IMR-90 (cell line): ENCODE data around the gene ADAMTS12. TPM values are rescaled to one million over a fixed set of nuclear protein-coding genes. Genes with fewer than 3 reads are reported as not detected.

Source experiments
- ATAC-seq: fragments of 200-7000 bp; cut with Tn5 transposase; 2 replicates; pipeline ENCODE4 v1.9.1; 2020; ENCODE audit warnings: low read depth, mild to moderate bottlenecking, moderate library complexity
- BruUV-seq: library from RNA; stranded (reverse); fragments of 400-500 nt; replicated peaks from 2 replicates; lab custom pipeline; 2021; lab: Mats Ljungman, UMichigan
- CTCF ChIA-PET: fragments of 300-600 bp; formaldehyde crosslinking; extraction: SDS; loops from one replicate; lab custom pipeline; 2021; ENCODE audit warnings: antibody characterized with exemption; lab: Yijun Ruan, JAX
- POLR2A ChIA-PET: fragments of 300-600 bp; sonication (Branson Sonifier 250); formaldehyde crosslinking; loops from one replicate; lab custom pipeline; 2022; ENCODE audit warnings: antibody characterized with exemption; ENCODE audit not compliant: unreplicated experiment; lab: Charles Lee
- DNase-seq: peaks from one replicate; pipeline ENCODE4 v3.0.0; 2013
- H2AFZ ChIP-seq: replicated peaks from 2 replicates; pipeline ENCODE3; 2013; ENCODE audit warnings: low read length, mild to moderate bottlenecking; ENCODE audit not compliant: poor library complexity
- H2AK5ac ChIP-seq: 2 replicates; pipeline ENCODE4 v1.6.1; 2013; ENCODE audit warnings: low read depth, low read length, inconsistent platforms
- H2AK9ac ChIP-seq: replicated peaks from 2 replicates; pipeline ENCODE3; 2013; ENCODE audit warnings: mild to moderate bottlenecking, low read depth, low read length, moderate library complexity; ENCODE audit not compliant: poor library complexity
- H2BK120ac ChIP-seq: 2 replicates; pipeline ENCODE4 v1.6.1; 2013; ENCODE audit warnings: low read depth, low read length, inconsistent platforms
- H2BK15ac ChIP-seq: 3 replicates; pipeline ENCODE4 v1.6.1; 2013; ENCODE audit warnings: low read depth, low read length, inconsistent platforms
- H2BK20ac ChIP-seq: 2 replicates; pipeline ENCODE4 v1.6.1; 2013; ENCODE audit warnings: low read depth, mild to moderate bottlenecking, inconsistent platforms, low read length, moderate library complexity
- H2BK5ac ChIP-seq: 2 replicates; pipeline ENCODE4 v1.6.1; 2013; ENCODE audit warnings: mild to moderate bottlenecking, low read depth, low read length, inconsistent platforms; ENCODE audit not compliant: poor library complexity, severe bottlenecking
- H3K14ac ChIP-seq: replicated peaks from 2 replicates; pipeline ENCODE4 v1.6.1; 2013; ENCODE audit warnings: low read depth, low read length, inconsistent platforms
- H3K18ac ChIP-seq: 2 replicates; pipeline ENCODE4 v1.6.1; 2013; ENCODE audit warnings: low read depth, low read length, control low read depth
- H3K23ac ChIP-seq: 2 replicates; pipeline ENCODE4 v1.6.1; 2013; ENCODE audit warnings: low read depth, low read length, inconsistent platforms
- H3K27ac ChIP-seq: 2 replicates; pipeline ENCODE4 v1.5.1; 2013; ENCODE audit warnings: mild to moderate bottlenecking, control low read depth, low read length; ENCODE audit not compliant: insufficient read depth
- H3K27me3 ChIP-seq: 2 replicates; pipeline ENCODE4 v1.6.1; 2013; ENCODE audit warnings: low read length; ENCODE audit not compliant: control insufficient read depth, insufficient read depth
- H3K36me3 ChIP-seq: 2 replicates; pipeline ENCODE4 v1.6.1; 2013; ENCODE audit warnings: low read length, mixed read lengths; ENCODE audit not compliant: control insufficient read depth, insufficient read depth
- H3K4ac ChIP-seq: 2 replicates; pipeline ENCODE4 v1.6.1; 2013; ENCODE audit warnings: low read depth, low read length, inconsistent platforms
- H3K4me1 ChIP-seq: 2 replicates; pipeline ENCODE4 v1.6.1; 2013; ENCODE audit warnings: low read length, mixed read lengths; ENCODE audit not compliant: control insufficient read depth, insufficient read depth
- H3K4me2 ChIP-seq: 2 replicates; pipeline ENCODE4 v1.6.1; 2013; ENCODE audit warnings: low read depth, mild to moderate bottlenecking, control low read depth, low read length, moderate library complexity
- H3K4me3 ChIP-seq: 2 replicates; pipeline ENCODE4 v1.5.1; 2013; ENCODE audit warnings: low read depth, mild to moderate bottlenecking, control low read depth, low read length, moderate library complexity; ENCODE audit not compliant: insufficient read depth
- H3K56ac ChIP-seq: 2 replicates; pipeline ENCODE4 v1.6.1; 2013; ENCODE audit warnings: low read length, inconsistent platforms; ENCODE audit not compliant: insufficient read depth; ENCODE audit errors: extremely low read depth
- H3K79me1 ChIP-seq, 2 experiments: 2 replicates each; pipeline ENCODE4 v1.6.1; 2013; ENCODE audit warnings: low read length in 2 of 2, inconsistent platforms in 1 of 2, low read depth in 1 of 2
- H3K9ac ChIP-seq: 2 replicates; pipeline ENCODE4 v1.6.1; 2013; ENCODE audit warnings: low read depth, low read length, control low read depth
- H3K9me1 ChIP-seq: 2 replicates; pipeline ENCODE4 v1.6.1; 2013; ENCODE audit warnings: low read length, inconsistent platforms; ENCODE audit not compliant: insufficient read depth
- H3K9me3 ChIP-seq: 2 replicates; pipeline ENCODE4 v1.6.1; 2013; ENCODE audit warnings: low read length; ENCODE audit not compliant: control insufficient read depth, insufficient read depth
- H4K20me1 ChIP-seq: 2 replicates; pipeline ENCODE4 v1.6.1; 2013; ENCODE audit warnings: low read length, inconsistent platforms; ENCODE audit not compliant: insufficient read depth
- H4K5ac ChIP-seq: 2 replicates; pipeline ENCODE4 v1.6.1; 2013; ENCODE audit warnings: mild to moderate bottlenecking, low read depth, low read length, control low read depth
- H4K8ac ChIP-seq, 2 experiments: 2 replicates each; pipeline ENCODE4 v1.6.1; 2013; ENCODE audit warnings: low read depth in 2 of 2, low read length in 2 of 2, control low read depth in 1 of 2, inconsistent platforms in 1 of 2
- H4K91ac ChIP-seq: 2 replicates; pipeline ENCODE4 v1.6.1; 2013; ENCODE audit warnings: low read depth, low read length, inconsistent platforms; ENCODE audit not compliant: insufficient read depth
- BHLHE40 ChIP-seq: fragments of 150-350 bp; IDR thresholded peaks from 2 replicates; pipeline ENCODE4 v1.6.1; 2016; ENCODE audit warnings: mild to moderate bottlenecking, low read depth, low read length
- CEBPB ChIP-seq: IDR thresholded peaks from 2 replicates; pipeline ENCODE4 v1.6.1; 2012; ENCODE audit warnings: low read depth, low read length, improper control_type of control experiment
- CHD1 ChIP-seq: IDR thresholded peaks from 2 replicates; pipeline ENCODE4 v1.6.1; 2012; ENCODE audit warnings: low read depth, low read length, improper control_type of control experiment
- CTCF ChIP-seq: conservative IDR thresholded peaks from 2 replicates; pipeline ENCODE4 v1.5.1; 2012; ENCODE audit warnings: mild to moderate bottlenecking, low read depth, low read length, improper control_type of control experiment
- FOS ChIP-seq: fragments of 150-350 bp; IDR thresholded peaks from 2 replicates; pipeline ENCODE4 v1.6.1; 2016; ENCODE audit warnings: low read depth, low read length
- MAFK ChIP-seq: IDR thresholded peaks from 2 replicates; pipeline ENCODE4 v1.6.1; 2012; ENCODE audit warnings: low read depth, low read length, improper control_type of control experiment
- MAZ ChIP-seq: IDR thresholded peaks from 2 replicates; pipeline ENCODE4 v1.6.1; 2012; ENCODE audit warnings: low read depth, mild to moderate bottlenecking, low read length, improper control_type of control experiment, moderate library complexity, borderline replicate concordance
- MXI1 ChIP-seq: IDR thresholded peaks from 2 replicates; pipeline ENCODE4 v1.6.1; 2012; ENCODE audit warnings: low read depth, mild to moderate bottlenecking, low read length, moderate library complexity, borderline replicate concordance
- NFE2L2 ChIP-seq: fragments of 150-350 bp; IDR thresholded peaks from 2 replicates; pipeline ENCODE4 v1.6.1; 2016; ENCODE audit warnings: low read depth, mild to moderate bottlenecking, low read length
- POLR2A ChIP-seq: IDR thresholded peaks from 2 replicates; pipeline ENCODE4 v1.6.1; 2012; ENCODE audit warnings: mild to moderate bottlenecking, low read depth, low read length
- RAD21 ChIP-seq: IDR thresholded peaks from 2 replicates; pipeline ENCODE4 v1.6.1; 2012; ENCODE audit warnings: low read length, improper control_type of control experiment
- RCOR1 ChIP-seq: IDR thresholded peaks from 2 replicates; pipeline ENCODE4 v1.6.1; 2012; ENCODE audit warnings: mild to moderate bottlenecking, low read length, improper control_type of control experiment; ENCODE audit not compliant: insufficient replicate concordance
- RFX5 ChIP-seq: IDR thresholded peaks from 2 replicates; pipeline ENCODE4 v1.8.0; 2012; ENCODE audit warnings: low read depth, mild to moderate bottlenecking, low read length, moderate library complexity
- SMC3 ChIP-seq: fragments of 150-350 bp; IDR thresholded peaks from 2 replicates; pipeline ENCODE4 v1.6.1; 2016; ENCODE audit warnings: low read depth, mild to moderate bottlenecking, antibody characterized with exemption, low read length, moderate library complexity
- WGBS, 2 experiments: methylation state at CpG; one replicate each; pipeline versions ENCODE4 v1.1.5 to v1.1.7; 2013; ENCODE audit warnings: missing lambda C conversion rate in 2 of 2; ENCODE audit not compliant: insufficient read length in 1 of 2; ENCODE audit errors: extremely low coverage in 2 of 2; 5-methylcytosine and 5-hydroxymethylcytosine counted together
- dilution Hi-C: fragments of 300-500 bp; cut with HindIII; formaldehyde crosslinking; loops from one replicate; pipeline ENCODE4 v1.14.3; 2018; ENCODE audit warnings: low sequenced_read_pairs; ENCODE audit not compliant: unreplicated experiment
- in situ Hi-C: fragments of 300-500 bp; cut with MboI; formaldehyde crosslinking; loops from 3 replicates; pipeline ENCODE4 v1.14.3; 2019; ENCODE audit warnings: low sequenced_read_pairs, inconsistent platforms, mixed read lengths
- intact Hi-C: fragments of 100-400 bp; cut with micrococcal nuclease; formaldehyde crosslinking; loops from 2 replicates; pipeline ENCODE4 v1.10.0; 2022
- polyA plus RNA-seq, 3 experiments: library from polyadenylated mRNA; depleted of rRNA; stranded (reverse); fragments of >200 nt; gene quantifications; 2 replicates each; pipeline ENCODE4 v1.2.3, GENCODE V29; 2012; ENCODE audit warnings: low replicate concordance in 1 of 3
- total RNA-seq: library from RNA; depleted of rRNA; stranded (reverse); fragments of >200 nt; gene quantifications from 2 replicates; pipeline ENCODE4 v1.2.3, GENCODE V29; 2012
- TF ChIP-seq, protein P1 (sequence below): fragments of 150-350 bp; IDR thresholded peaks from 2 replicates; pipeline ENCODE4 v1.6.1; 2016; ENCODE audit warnings: low read depth, mild to moderate bottlenecking, low read length, moderate library complexity, borderline replicate concordance
- TF ChIP-seq, protein P2 (sequence below): fragments of 150-350 bp; IDR thresholded peaks from 2 replicates; pipeline ENCODE4 v1.6.1; 2017; ENCODE audit warnings: mild to moderate bottlenecking, antibody characterized with exemption, low read length, low read depth

Gene ADAMTS12
- total and polyA plus RNA-seq, 2 of the 4 experiments (the other 2 are of a cell fraction) = 27.3 to 51.3 TPM

DNA sequence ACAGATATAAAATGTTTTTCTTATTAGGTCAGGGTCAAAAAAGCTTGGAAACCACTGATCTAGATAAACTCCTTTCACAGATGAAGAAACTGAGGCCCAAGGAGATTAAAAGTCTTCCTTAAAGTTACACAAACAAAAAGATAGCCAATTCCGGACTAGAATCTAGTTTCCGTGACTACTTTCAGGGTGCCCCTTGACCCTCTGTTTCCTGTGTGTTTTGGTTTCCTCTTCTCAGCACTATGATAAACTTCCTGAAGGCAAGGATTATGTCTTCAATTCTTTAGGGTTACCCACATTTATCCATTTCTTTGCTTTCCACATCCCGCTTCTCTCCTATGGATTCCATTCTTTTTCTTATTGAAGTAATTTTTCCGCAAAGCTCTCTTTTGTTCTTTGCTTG, 83.1 kb downstream of the ADAMTS12 start:
- WGBS, 2 experiments = 53% methylated on average over 2 of the region's 4 CpGs; no CpG with 5 or more reads in 1 of the 2 experiments
- H3K14ac ChIP-seq = peak overlapping the region; percentile 28; the same call in 1 of the 2 replicates
- no peak for ATAC-seq
- H3K4me1 ChIP-seq = peaks cover 21% of the 10 kb centered on the region
- peak overlapping the region in 1 of 2 experiments; percentile 56; a peak in 1 of 4 replicates for H4K8ac ChIP-seq
- no peaks in the 10 kb centered on the region for H4K20me1 ChIP-seq
- no peak for DNase-seq
- H3K9ac ChIP-seq = no peak overlapping the region
- dilution Hi-C loops = no loop called here
- no peak overlapping the region for H3K4me2 ChIP-seq
- H3K4ac ChIP-seq = peak overlapping the region; percentile 13; the same call in 1 of the 2 replicates
- H3K23ac ChIP-seq = peak overlapping the region; percentile 64; the same call in 1 of the 2 replicates
- no peak overlapping the region; the same call in 1 of the 2 replicates for H3K18ac ChIP-seq
- no peak overlapping the region for H2BK20ac ChIP-seq
- H2AFZ ChIP-seq = no peak overlapping the region
- H3K79me1 ChIP-seq = peaks cover 8 to 58% of the 10 kb centered on the region in 2 experiments; a peak in 3 of 4 replicates
- no TSS peak for BruUV-seq
- POLR2A ChIA-PET = no interaction called here
- no peak overlapping the region for H3K56ac ChIP-seq
- peak overlapping the region; percentile 61; the same call in 1 of the 3 replicates for H2BK15ac ChIP-seq
- H2BK5ac ChIP-seq = no peak overlapping the region
- no peak overlapping the region for H3K27ac ChIP-seq
- H3K9me1 ChIP-seq = peaks cover 21% of the 10 kb centered on the region; the same call in 1 of the 2 replicates
- no peaks in the 10 kb centered on the region; the same call in 1 of the 2 replicates for H3K36me3 ChIP-seq
- peak overlapping the region; percentile 73; the same call in 1 of the 2 replicates for H2BK120ac ChIP-seq
- no peaks in the 10 kb centered on the region for H3K9me3 ChIP-seq
- H2AK9ac ChIP-seq = no peak overlapping the region
- no peak overlapping the region for H4K5ac ChIP-seq
- no peak overlapping the region for H2AK5ac ChIP-seq
- H3K27me3 ChIP-seq = no peaks in the 10 kb centered on the region
- no peak overlapping the region for H3K4me3 ChIP-seq
- CTCF ChIA-PET = no interaction called here
- intact Hi-C loops = loop anchor here (5.0 kb wide), 1 partner anchor 124 kb away; no protein-coding TSS in a partner anchor
- in situ Hi-C loops = no loop called here
- TF ChIP-seq, protein P1, sequence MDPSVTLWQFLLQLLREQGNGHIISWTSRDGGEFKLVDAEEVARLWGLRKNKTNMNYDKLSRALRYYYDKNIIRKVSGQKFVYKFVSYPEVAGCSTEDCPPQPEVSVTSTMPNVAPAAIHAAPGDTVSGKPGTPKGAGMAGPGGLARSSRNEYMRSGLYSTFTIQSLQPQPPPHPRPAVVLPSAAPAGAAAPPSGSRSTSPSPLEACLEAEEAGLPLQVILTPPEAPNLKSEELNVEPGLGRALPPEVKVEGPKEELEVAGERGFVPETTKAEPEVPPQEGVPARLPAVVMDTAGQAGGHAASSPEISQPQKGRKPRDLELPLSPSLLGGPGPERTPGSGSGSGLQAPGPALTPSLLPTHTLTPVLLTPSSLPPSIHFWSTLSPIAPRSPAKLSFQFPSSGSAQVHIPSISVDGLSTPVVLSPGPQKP = no peak
- TF ChIP-seq RCOR1 = no peak
- no peak for TF ChIP-seq RFX5
- TF ChIP-seq NFE2L2 = no peak
- TF ChIP-seq, protein P2, sequence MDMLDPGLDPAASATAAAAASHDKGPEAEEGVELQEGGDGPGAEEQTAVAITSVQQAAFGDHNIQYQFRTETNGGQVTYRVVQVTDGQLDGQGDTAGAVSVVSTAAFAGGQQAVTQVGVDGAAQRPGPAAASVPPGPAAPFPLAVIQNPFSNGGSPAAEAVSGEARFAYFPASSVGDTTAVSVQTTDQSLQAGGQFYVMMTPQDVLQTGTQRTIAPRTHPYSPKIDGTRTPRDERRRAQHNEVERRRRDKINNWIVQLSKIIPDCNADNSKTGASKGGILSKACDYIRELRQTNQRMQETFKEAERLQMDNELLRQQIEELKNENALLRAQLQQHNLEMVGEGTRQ = no peak
- no peak for TF ChIP-seq POLR2A
- TF ChIP-seq CTCF = no peak
- TF ChIP-seq RAD21 = no peak
- TF ChIP-seq BHLHE40 = no peak
- TF ChIP-seq MAFK = no peak
- TF ChIP-seq MXI1 = no peak
- no peak for TF ChIP-seq SMC3
- TF ChIP-seq CEBPB = no peak
- TF ChIP-seq MAZ = no peak
- no peak for TF ChIP-seq FOS
- TF ChIP-seq CHD1 = no peak
- no peak overlapping the region for H4K91ac ChIP-seq
